ENCODE measurements around the gene LEPR.

GRCh38 chr1:65393347-65393746 lies 27.1 kb upstream of the LEPR start:
- TF ChIP-seq EZH2 (IDR thresholded peaks at IDR 0.05; ENCODE audit: borderline replicate concordance, low read length) (no peak), CTCF (conservative IDR thresholded peaks at IDR 0.05 in 1 of 2, IDR thresholded peaks at IDR 0.05 in 1 of 2; ENCODE audit: extremely low read depth in 1 of 2, insufficient read depth in 1 of 2, low read depth in 1 of 2, low read length in 2 of 2) (no peak)

Data from mammary epithelial cell (primary cell).